Liver (tissue), 9 donors: ENCODE data around the gene TUNAR. TPM values are rescaled to one million over a fixed set of nuclear protein-coding genes. Genes with fewer than 3 reads are reported as not detected.

Source experiments
- DNase-seq: peaks from one replicate; pipeline ENCODE4 v3.0.0-alpha.2; 2017; ENCODE audit warnings: low spot score
- H3K27ac ChIP-seq, 2 donors: one replicate each; pipeline ENCODE4 v1.7.0; 2013; ENCODE audit warnings: inconsistent platforms in 2 of 2, low read length in 2 of 2, control low read depth in 1 of 2, low read depth in 1 of 2, mild to moderate bottlenecking in 1 of 2
- H3K27me3 ChIP-seq, 4 donors: one replicate each; pipeline versions ENCODE4 v1.6.1 to v1.7.0; 2013; ENCODE audit warnings: low read length in 3 of 4, inconsistent platforms in 1 of 4, mild to moderate bottlenecking in 1 of 4, moderate library complexity in 1 of 4; ENCODE audit not compliant: control insufficient read depth in 4 of 4, insufficient read depth in 4 of 4
- H3K36me3 ChIP-seq, 4 donors: one replicate each; pipeline versions ENCODE4 v1.6.1 to v1.7.0; 2013; ENCODE audit warnings: low read length in 3 of 4, mild to moderate bottlenecking in 3 of 4, low read depth in 1 of 4, moderate library complexity in 1 of 4; ENCODE audit not compliant: control insufficient read depth in 4 of 4, insufficient read depth in 3 of 4
- H3K4me1 ChIP-seq, 4 donors: one replicate each; pipeline versions ENCODE4 v1.6.1 to v1.7.0; 2013; ENCODE audit warnings: low read length in 3 of 4, mild to moderate bottlenecking in 3 of 4, moderate library complexity in 1 of 4; ENCODE audit not compliant: control insufficient read depth in 4 of 4, insufficient read depth in 4 of 4
- H3K4me3 ChIP-seq, 3 donors: one replicate each; pipeline versions ENCODE4 v1.6.1 to v1.7.0; 2013; ENCODE audit warnings: low read length in 3 of 3, control low read depth in 1 of 3, low read depth in 1 of 3, mild to moderate bottlenecking in 1 of 3
- H3K9ac ChIP-seq, 2 donors: one replicate each; pipeline ENCODE4 v1.7.0; 2013; ENCODE audit warnings: low read length in 2 of 2, mild to moderate bottlenecking in 2 of 2, moderate library complexity in 2 of 2, control low read depth in 1 of 2, low read depth in 1 of 2
- H3K9me3 ChIP-seq, 4 donors: one replicate each; pipeline versions ENCODE4 v1.6.1 to v1.7.0; 2013; ENCODE audit warnings: low read length in 3 of 4; ENCODE audit not compliant: control insufficient read depth in 4 of 4
- ATF3 ChIP-seq: IDR thresholded peaks from 2 replicates; pipeline ENCODE4 v1.6.1; 2016; ENCODE audit warnings: antibody characterized with exemption
- CTCF ChIP-seq: fragments of 150-350 bp; IDR thresholded peaks from 2 replicates; pipeline ENCODE4 v1.5.1; 2017; ENCODE audit warnings: improper control_type of control experiment, low read depth, low read length; ENCODE audit not compliant: missing input control
- EGR1 ChIP-seq, 2 donors: IDR thresholded peaks; 2 replicates each; pipeline ENCODE4 v1.6.1; 2016 to 2018; ENCODE audit warnings: antibody characterized with exemption in 2 of 2, low read depth in 2 of 2
- FOXA1 ChIP-seq: IDR thresholded peaks from 2 replicates; pipeline ENCODE4 v1.6.1; 2016; ENCODE audit warnings: antibody characterized with exemption
- FOXA2 ChIP-seq: IDR thresholded peaks from 2 replicates; pipeline ENCODE4 v1.6.1; 2016; ENCODE audit warnings: antibody characterized with exemption
- GABPA ChIP-seq, 2 donors: IDR thresholded peaks in 1 of 2; conservative IDR thresholded peaks in 1 of 2; 2 replicates each; pipeline ENCODE4 v1.6.1; 2016; ENCODE audit warnings: antibody characterized with exemption in 2 of 2, mild to moderate bottlenecking in 1 of 2, moderate library complexity in 1 of 2
- HNF4A ChIP-seq, 2 donors: conservative IDR thresholded peaks; 2 replicates each; pipeline ENCODE4 v1.6.1; 2016; ENCODE audit warnings: antibody characterized with exemption in 2 of 2, mild to moderate bottlenecking in 2 of 2
- HNF4G ChIP-seq: IDR thresholded peaks from 2 replicates; pipeline ENCODE4 v1.6.1; 2016; ENCODE audit warnings: antibody characterized with exemption
- JUND ChIP-seq, 2 donors: IDR thresholded peaks; 2 replicates each; pipeline ENCODE4 v1.6.1; 2016; ENCODE audit warnings: antibody characterized with exemption in 2 of 2
- MAX ChIP-seq: IDR thresholded peaks from 2 replicates; pipeline ENCODE4 v1.6.1; 2016; ENCODE audit warnings: antibody characterized with exemption
- NR2F2 ChIP-seq: IDR thresholded peaks from 2 replicates; pipeline ENCODE4 v1.6.1; 2016; ENCODE audit warnings: antibody characterized with exemption
- RAD21 ChIP-seq, 2 donors: IDR thresholded peaks; 2 replicates each; pipeline ENCODE4 v1.6.1; 2016; ENCODE audit warnings: antibody characterized with exemption in 2 of 2, mild to moderate bottlenecking in 2 of 2
- REST ChIP-seq: IDR thresholded peaks from 2 replicates; pipeline ENCODE4 v1.6.1; 2016; ENCODE audit warnings: antibody characterized with exemption, mild to moderate bottlenecking
- RXRA ChIP-seq, 2 donors: IDR thresholded peaks; 2 replicates each; pipeline ENCODE4 v1.6.1; 2017 to 2018; ENCODE audit warnings: antibody characterized with exemption in 2 of 2, mild to moderate bottlenecking in 1 of 2
- SP1 ChIP-seq: IDR thresholded peaks from 2 replicates; pipeline ENCODE4 v1.6.1; 2018; ENCODE audit warnings: antibody characterized with exemption, mild to moderate bottlenecking
- TAF1 ChIP-seq: conservative IDR thresholded peaks from 2 replicates; pipeline ENCODE4 v1.6.1; 2016; ENCODE audit warnings: antibody characterized with exemption, mild to moderate bottlenecking
- YY1 ChIP-seq: IDR thresholded peaks from 2 replicates; pipeline ENCODE4 v1.6.1; 2016; ENCODE audit warnings: antibody characterized with exemption, mild to moderate bottlenecking
- WGBS: extraction: QIAGEN DNeasy Blood & Tissue Kit; methylation state at CpG from one replicate; pipeline ENCODE4 v1.1.7; 2013; 5-methylcytosine and 5-hydroxymethylcytosine counted together
- polyA plus RNA-seq, 2 donors: library from polyadenylated mRNA; stranded (reverse) in 1 of 2; unstranded in 1 of 2; fragments of 200-250 nt in 1 of 2; fragments of >200 nt in 1 of 2; fragmentation: Nextera tagmentation in 1 of 2; extraction: Ambion mirVana in 1 of 2; gene quantifications; one replicate each; pipeline versions ENCODE4 v1.2.1 to v1.2.3, GENCODE V29; 2013 to 2015
- total RNA-seq, 2 donors: library from RNA; depleted of rRNA; stranded (reverse); fragments of >200 nt; gene quantifications; one replicate each; pipeline ENCODE4 v1.2.3, GENCODE V29; 2014
- TF ChIP-seq, protein P1 (sequence below): IDR thresholded peaks from 2 replicates; pipeline ENCODE4 v1.6.1; 2016; ENCODE audit warnings: antibody characterized with exemption
- donor health status: healthy.
- donor health status: healthy.
- donor health status: healthy.
- donor health status: healthy.
- donor health status: healthy.

The TUNAR gene
- total and polyA plus RNA-seq, 4 donors, result 0.14 TPM; not detected in 3

DNA sequence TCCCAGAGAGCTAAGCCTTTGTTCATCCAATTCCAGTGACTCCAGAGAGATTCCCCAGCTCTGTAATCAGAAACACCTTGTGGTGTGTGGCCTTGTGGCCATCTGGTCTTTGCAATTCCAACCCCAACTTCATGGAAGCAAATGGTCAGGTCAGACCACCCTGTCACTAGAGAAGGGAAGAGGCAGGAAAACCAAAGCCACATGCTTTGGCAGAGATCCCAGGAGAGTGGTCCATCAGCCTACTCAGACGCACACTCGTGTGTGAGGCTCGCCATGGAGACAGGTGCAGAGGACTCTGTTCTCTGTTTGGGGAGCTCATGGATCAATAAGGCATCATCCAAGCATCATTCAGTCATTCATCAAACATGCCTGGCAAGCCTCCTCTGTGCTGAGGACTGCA lies 46.2 kb upstream of the TUNAR start:
- no peak for DNase-seq
- no peak overlapping the region for H3K27ac ChIP-seq
- H3K36me3 ChIP-seq, result no peaks in the 10 kb centered on the region
- WGBS, result 52% methylated on average over 3 of the region's 3 CpGs
- peaks cover 0 to 5% (median 2%) of the 10 kb centered on the region in 4 donors for H3K9me3 ChIP-seq
- no peak overlapping the region for H3K4me3 ChIP-seq
- H3K4me1 ChIP-seq, result no peaks in the 10 kb centered on the region
- TF ChIP-seq GABPA (IDR thresholded peaks at IDR 0.05 in 1 of 2, conservative IDR thresholded peaks at IDR 0.05 in 1 of 2), result no peak
- no peak for TF ChIP-seq MAX
- no peak for TF ChIP-seq SP1
- no peak for TF ChIP-seq EGR1 (IDR thresholded peaks at IDR 0.05; ENCODE audit: low read depth in 2 of 2)
- TF ChIP-seq JUND (IDR thresholded peaks at IDR 0.05), result no peak
- TF ChIP-seq CTCF, result no peak
- TF ChIP-seq TAF1, result no peak
- no peak for TF ChIP-seq HNF4A (conservative IDR thresholded peaks at IDR 0.05)
- TF ChIP-seq FOXA2, result no peak
- TF ChIP-seq HNF4G, result no peak
- TF ChIP-seq RXRA (IDR thresholded peaks at IDR 0.05), result no peak
- TF ChIP-seq, protein P1, sequence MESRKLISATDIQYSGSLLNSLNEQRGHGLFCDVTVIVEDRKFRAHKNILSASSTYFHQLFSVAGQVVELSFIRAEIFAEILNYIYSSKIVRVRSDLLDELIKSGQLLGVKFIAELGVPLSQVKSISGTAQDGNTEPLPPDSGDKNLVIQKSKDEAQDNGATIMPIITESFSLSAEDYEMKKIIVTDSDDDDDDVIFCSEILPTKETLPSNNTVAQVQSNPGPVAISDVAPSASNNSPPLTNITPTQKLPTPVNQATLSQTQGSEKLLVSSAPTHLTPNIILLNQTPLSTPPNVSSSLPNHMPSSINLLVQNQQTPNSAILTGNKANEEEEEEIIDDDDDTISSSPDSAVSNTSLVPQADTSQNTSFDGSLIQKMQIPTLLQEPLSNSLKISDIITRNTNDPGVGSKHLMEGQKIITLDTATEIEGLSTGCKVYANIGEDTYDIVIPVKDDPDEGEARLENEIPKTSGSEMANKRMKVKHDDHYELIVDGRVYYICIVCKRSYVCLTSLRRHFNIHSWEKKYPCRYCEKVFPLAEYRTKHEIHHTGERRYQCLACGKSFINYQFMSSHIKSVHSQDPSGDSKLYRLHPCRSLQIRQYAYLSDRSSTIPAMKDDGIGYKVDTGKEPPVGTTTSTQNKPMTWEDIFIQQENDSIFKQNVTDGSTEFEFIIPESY, result no peak
- TF ChIP-seq ATF3, result no peak
- TF ChIP-seq RAD21 (IDR thresholded peaks at IDR 0.05), result no peak
- TF ChIP-seq FOXA1, result no peak
- no peak for TF ChIP-seq REST
- TF ChIP-seq YY1, result no peak
- no peak for TF ChIP-seq NR2F2
- peaks cover 0 to 10% (median 0%) of the 10 kb centered on the region in 4 donors for H3K27me3 ChIP-seq
- no peak overlapping the region for H3K9ac ChIP-seq
